Neural cell (in vitro differentiated cells): ENCODE data around the gene ZSWIM8. TPM values are rescaled to one million over a fixed set of nuclear protein-coding genes. Genes with fewer than 3 reads are reported as not detected.

ENCODE experiments used
- H2AFZ ChIP-seq: fragments of 200-600, 300-800 bp; sonication (generic), shearing (Covaris generic); 2 replicates; pipeline ENCODE4 v1.6.0; 2014; ENCODE audit warnings: low read depth, mild to moderate bottlenecking, antibody characterized with exemption, low read length, moderate library complexity
- H3F3A ChIP-seq: fragments of 200-600 bp; shearing (Covaris generic); 2 replicates; pipeline ENCODE4 v1.6.1; 2016; ENCODE audit warnings: mild to moderate bottlenecking, moderate library complexity, mixed read lengths, antibody characterized with exemption, low read length; ENCODE audit not compliant: insufficient read depth, poor library complexity, severe bottlenecking
- H3K27ac ChIP-seq: fragments of 200-600, 300-800 bp; sonication (generic), shearing (Covaris generic); 2 replicates; pipeline ENCODE4 v1.5.1; 2014; ENCODE audit warnings: mild to moderate bottlenecking, low read length, moderate library complexity
- H3K27me3 ChIP-seq: fragments of 300-800, 200-600 bp; sonication (generic), shearing (Covaris generic); 2 replicates; pipeline ENCODE4 v1.6.0; 2014; ENCODE audit warnings: mild to moderate bottlenecking, low read depth, low read length, moderate library complexity; ENCODE audit not compliant: insufficient read depth
- H3K36me3 ChIP-seq: fragments of 300-800, 200-600 bp; sonication (generic), shearing (Covaris generic); 2 replicates; pipeline ENCODE4 v1.5.1; 2014; ENCODE audit warnings: mild to moderate bottlenecking, antibody characterized with exemption, low read length, moderate library complexity; ENCODE audit not compliant: insufficient read depth
- H3K4me2 ChIP-seq: fragments of 300-800, 200-600 bp; sonication (generic), shearing (Covaris generic); 2 replicates; pipeline ENCODE4 v1.6.0; 2014; ENCODE audit warnings: mild to moderate bottlenecking, low read length
- H3K4me3 ChIP-seq: fragments of 300-800, 200-600 bp; sonication (generic), shearing (Covaris generic); 2 replicates; pipeline ENCODE4 v1.5.1; 2014; ENCODE audit warnings: mild to moderate bottlenecking, low read length, moderate library complexity
- H3K79me2 ChIP-seq: fragments of 200-600 bp; shearing (Covaris generic); replicated peaks from 2 replicates; pipeline ENCODE4 v1.6.0; 2014; ENCODE audit warnings: mild to moderate bottlenecking, low read length, moderate library complexity; ENCODE audit not compliant: insufficient read depth
- H3K9ac ChIP-seq: fragments of 300-800, 200-600 bp; sonication (generic), shearing (Covaris generic); 2 replicates; pipeline ENCODE4 v1.6.1; 2016; ENCODE audit warnings: mild to moderate bottlenecking, low read length, mixed read lengths
- H3K9me2 ChIP-seq: fragments of 200-600 bp; shearing (Covaris generic); 2 replicates; pipeline ENCODE4 v1.6.1; 2016; ENCODE audit warnings: mild to moderate bottlenecking, low read length, mixed read lengths; ENCODE audit not compliant: insufficient read depth
- H3K9me3 ChIP-seq: fragments of 200-600, 300-800 bp; sonication (generic), shearing (Covaris generic); 2 replicates; pipeline ENCODE4 v1.6.1; 2016; ENCODE audit warnings: mild to moderate bottlenecking, mixed run types, low read length, moderate library complexity, mixed read lengths
- H4K20me1 ChIP-seq: fragments of 200-600 bp; shearing (Covaris generic); 2 replicates; pipeline ENCODE4 v1.6.1; 2016; ENCODE audit warnings: mild to moderate bottlenecking, mixed run types; ENCODE audit not compliant: insufficient read depth
- CTCF ChIP-seq: fragments of 450-650 bp; IDR thresholded peaks from 2 replicates; pipeline ENCODE4 v1.5.1; 2014; ENCODE audit warnings: antibody characterized with exemption, mild to moderate bottlenecking, moderate library complexity; ENCODE audit not compliant: poor library complexity, severe bottlenecking
- EP300 ChIP-seq: fragments of 450-650 bp; conservative IDR thresholded peaks from 2 replicates; pipeline ENCODE4 v1.6.1; 2014; ENCODE audit warnings: antibody characterized with exemption, mild to moderate bottlenecking, moderate library complexity; ENCODE audit not compliant: poor library complexity, severe bottlenecking
- EZH2 ChIP-seq: fragments of 200-600, 300-800 bp; shearing (Covaris generic), sonication (generic); IDR thresholded peaks from 2 replicates; pipeline ENCODE4 v1.6.1; 2014; ENCODE audit warnings: antibody characterized with exemption, low read length, borderline replicate concordance, mild to moderate bottlenecking; ENCODE audit not compliant: insufficient read depth, poor library complexity, severe bottlenecking
- MXI1 ChIP-seq: fragments of 450-650 bp; conservative IDR thresholded peaks from 2 replicates; pipeline ENCODE4 v1.6.1; 2014; ENCODE audit warnings: antibody characterized with exemption, mild to moderate bottlenecking; ENCODE audit not compliant: poor library complexity, severe bottlenecking
- POLR2AphosphoS5 ChIP-seq: IDR thresholded peaks from 2 replicates; pipeline ENCODE4 v1.6.1; 2012
- RAD21 ChIP-seq: fragments of 450-650 bp; conservative IDR thresholded peaks from 2 replicates; pipeline ENCODE4 v1.6.1; 2014; ENCODE audit warnings: antibody characterized with exemption, mild to moderate bottlenecking, moderate library complexity
- REST ChIP-seq: IDR thresholded peaks from 2 replicates; pipeline ENCODE4 v1.6.1; 2012; ENCODE audit warnings: borderline replicate concordance
- SMC3 ChIP-seq: fragments of 450-650 bp; conservative IDR thresholded peaks from 2 replicates; pipeline ENCODE4 v1.6.1; 2014; ENCODE audit warnings: antibody characterized with exemption, mild to moderate bottlenecking, moderate library complexity; ENCODE audit not compliant: poor library complexity
- TAF1 ChIP-seq: IDR thresholded peaks from 2 replicates; pipeline ENCODE4 v1.6.1; 2012; ENCODE audit warnings: low read depth
- polyA plus RNA-seq: library from polyadenylated mRNA; depleted of rRNA; stranded (reverse); fragments of >200 nt; gene quantifications from 2 replicates; pipeline ENCODE4 v1.2.3, GENCODE V29; 2014

The ZSWIM8 gene
- polyA plus RNA-seq, 1 donor from 2014 or later = 69.1 TPM

DNA sequence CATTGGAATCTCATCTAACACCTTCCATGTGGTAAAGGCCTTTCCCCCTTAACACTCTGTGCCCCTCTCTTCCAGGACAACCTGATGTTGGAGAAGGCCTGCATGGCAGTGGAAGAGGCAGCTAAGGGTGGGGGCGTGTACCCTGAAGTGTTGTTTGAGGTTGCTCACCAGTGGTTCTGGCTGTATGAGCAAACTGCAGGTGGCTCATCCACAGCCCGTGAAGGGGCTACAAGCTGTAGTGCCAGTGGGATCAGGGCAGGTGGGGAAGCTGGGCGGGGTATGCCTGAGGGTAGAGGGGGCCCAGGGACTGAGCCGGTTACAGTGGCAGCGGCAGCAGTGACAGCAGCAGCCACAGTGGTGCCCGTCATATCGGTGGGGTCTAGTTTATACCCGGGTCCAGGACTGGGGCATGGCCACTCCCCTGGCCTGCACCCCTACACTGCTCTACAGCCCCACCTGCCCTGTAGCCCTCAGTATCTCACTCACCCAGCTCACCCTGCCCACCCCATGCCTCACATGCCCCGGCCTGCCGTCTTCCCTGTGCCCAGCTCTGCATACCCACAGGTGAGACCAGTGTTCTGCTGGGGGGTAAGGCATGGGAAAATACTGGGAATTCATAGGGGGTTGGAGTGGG, 13.6 kb downstream of the ZSWIM8 start (continued):
- TF ChIP-seq TAF1 (no peak), RAD21 (no peak)

GRCh38 chr10:73799899-73800559, 14.6 kb downstream of the ZSWIM8 start:
- Histone ChIP-seq H3K27ac (no peak overlapping the region), H3K79me2 (no peaks in the 10 kb centered on the region), H3K9me2 (no peaks in the 10 kb centered on the region), H3K27me3 (no peaks in the 10 kb centered on the region), H2AFZ (no peak overlapping the region), H3K4me3 (no peak overlapping the region), H3K36me3 (peaks cover 14% of the 10 kb centered on the region), H4K20me1 (no peaks in the 10 kb centered on the region), H3K9ac (no peak overlapping the region), H3K4me2 (no peak overlapping the region), H3K9me3 (no peaks in the 10 kb centered on the region), H3F3A (no peaks in the 10 kb centered on the region)
- TF ChIP-seq EP300 (no peak), POLR2AphosphoS5 (peak; percentile 11)

GRCh38 chr10:73800560-73801252, 15.3 kb downstream of the ZSWIM8 start:
- H4K20me1 ChIP-seq = no peaks in the 10 kb centered on the region
- H3K9ac ChIP-seq = no peak overlapping the region
- no peaks in the 10 kb centered on the region for H3F3A ChIP-seq
- TF ChIP-seq POLR2AphosphoS5 = no peak
- no peak for TF ChIP-seq REST
- no peak for TF ChIP-seq CTCF
- TF ChIP-seq SMC3 = no peak
- no peak for TF ChIP-seq RAD21
- TF ChIP-seq EZH2 = no peak
- no peak for TF ChIP-seq MXI1
- no peak for TF ChIP-seq TAF1
- TF ChIP-seq EP300 = no peak
- peaks cover 14% of the 10 kb centered on the region for H3K36me3 ChIP-seq
- H3K27me3 ChIP-seq = no peaks in the 10 kb centered on the region
- no peaks in the 10 kb centered on the region for H3K9me3 ChIP-seq
- no peaks in the 10 kb centered on the region for H3K79me2 ChIP-seq
- no peak overlapping the region for H3K4me3 ChIP-seq
- no peaks in the 10 kb centered on the region for H3K9me2 ChIP-seq
- H2AFZ ChIP-seq = no peak overlapping the region
- no peak overlapping the region for H3K4me2 ChIP-seq
- H3K27ac ChIP-seq = no peak overlapping the region
